Small intestine (tissue), 7 donors: ENCODE measurements around the gene TUBB1. TPM values are rescaled to one million over a fixed set of nuclear protein-coding genes. Genes with fewer than 3 reads are reported as not detected.
A peak's percentile ranks its signal among the peaks of the same experiment; 100 is the strongest.

Experiments
- DNase-seq, 2 donors: peaks; one replicate each; pipeline versions ENCODE4 v3.0.0 to v3.0.0-alpha.2; 2013
- FAIRE-seq: peaks from 2 replicates; lab custom pipeline; 2012; peaks lifted over from hg19 to GRCh38; lab: Jason Lieb, UNC
- H3K27ac ChIP-seq, 3 donors: one replicate each; pipeline ENCODE4 v1.5.1; 2013; ENCODE audit warnings: low read length in 2 of 3, mild to moderate bottlenecking in 2 of 3, control low read depth in 1 of 3, inconsistent platforms in 1 of 3, low read depth in 1 of 3, moderate library complexity in 1 of 3
- H3K27me3 ChIP-seq, 3 donors: one replicate each; pipeline ENCODE4 v1.6.1; 2013; ENCODE audit warnings: low read length in 3 of 3, inconsistent platforms in 1 of 3; ENCODE audit not compliant: control insufficient read depth in 3 of 3, insufficient read depth in 3 of 3
- H3K36me3 ChIP-seq, 3 donors: one replicate each; pipeline ENCODE4 v1.6.1; 2013; ENCODE audit warnings: low read length in 3 of 3, inconsistent platforms in 1 of 3, low read depth in 1 of 3, mild to moderate bottlenecking in 1 of 3, moderate library complexity in 1 of 3; ENCODE audit not compliant: control insufficient read depth in 3 of 3, insufficient read depth in 2 of 3
- H3K4me1 ChIP-seq, 3 donors: one replicate each; pipeline ENCODE4 v1.6.1; 2013; ENCODE audit warnings: low read length in 2 of 3, inconsistent platforms in 1 of 3, low read depth in 1 of 3, mild to moderate bottlenecking in 1 of 3, moderate library complexity in 1 of 3; ENCODE audit not compliant: control insufficient read depth in 3 of 3, insufficient read depth in 2 of 3
- H3K4me3 ChIP-seq, 3 donors: one replicate each; pipeline ENCODE4 v1.5.1; 2013; ENCODE audit warnings: low read length in 3 of 3, control low read depth in 1 of 3, inconsistent platforms in 1 of 3, low read depth in 1 of 3, mild to moderate bottlenecking in 1 of 3, moderate library complexity in 1 of 3
- H3K9me3 ChIP-seq, 2 donors: one replicate each; pipeline ENCODE4 v1.6.1; 2013; ENCODE audit warnings: low read depth in 1 of 2, low read length in 1 of 2; ENCODE audit not compliant: control insufficient read depth in 2 of 2, insufficient read depth in 1 of 2
- WGBS, 3 donors: extraction: QIAGEN DNeasy Blood & Tissue Kit; methylation state at CpG; one replicate each; pipeline ENCODE4 v1.1.7; 2013; 5-methylcytosine and 5-hydroxymethylcytosine counted together
- polyA plus RNA-seq, 4 donors: library from polyadenylated mRNA; stranded (reverse) in 3 of 4; unstranded in 1 of 4; fragments of 200-250 nt in 3 of 4; fragments of 120-200 nt in 1 of 4; gene quantifications; one replicate each; pipeline versions ENCODE4 v1.2.1 to v1.2.3, GENCODE V29; 2013
- donor health status: healthy with polysubstance abuse.
- donor health status: control.
- donor health status: control.
- donor health status: Bipolar disorder and iron deficiency.
- donor health status: healthy.

The TUBB1 gene
- polyA plus RNA-seq, 4 donors, result 0.01 to 0.30 TPM; not detected in 2

DNA sequence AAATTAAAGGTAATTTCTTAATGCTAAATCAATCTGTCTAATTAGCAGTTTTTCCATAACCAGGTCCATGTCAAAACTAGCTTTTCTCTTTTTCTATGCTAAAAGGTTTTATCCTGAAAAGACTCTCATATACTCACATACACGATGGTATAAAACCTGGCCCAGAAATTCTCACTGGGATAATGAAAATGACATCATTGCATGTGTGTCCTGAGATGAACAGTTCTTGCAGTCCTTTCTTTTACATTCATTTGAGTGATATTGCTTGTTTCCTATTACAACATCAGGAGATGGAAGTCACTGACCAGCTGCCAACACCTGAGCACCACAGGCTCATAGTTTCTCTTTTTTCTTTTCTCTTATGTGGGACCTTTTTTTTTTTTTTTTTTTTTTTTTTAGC lies 31.2 kb downstream of the TUBB1 start:
- Histone ChIP-seq H3K9me3 (no peaks in the 10 kb centered on the region), H3K36me3 (no peaks in the 10 kb centered on the region), H3K4me1 (peaks cover 0 to 15% (median 10%) of the 10 kb centered on the region in 3 donors), H3K27me3 (no peaks in the 10 kb centered on the region), H3K27ac (no peak overlapping the region), H3K4me3 (no peak overlapping the region)
- WGBS, 3 donors, result 58 to 85% (median 78%) methylated on average over 1 of the region's 1 CpG
- DNase-seq, result no peak
- FAIRE-seq, result no peak

GRCh38 chr20:59051666-59052185 lies 32.5 kb downstream of the TUBB1 start:
- 76 to 81% (median 78%) methylated on average over 6 of the region's 6 CpGs for WGBS, 3 donors
- no peaks in the 10 kb centered on the region for H3K36me3 ChIP-seq
- no peaks in the 10 kb centered on the region for H3K9me3 ChIP-seq
- no peak overlapping the region for H3K4me3 ChIP-seq
- H3K4me1 ChIP-seq, result peaks cover 0 to 15% (median 4%) of the 10 kb centered on the region in 3 donors
- no peaks in the 10 kb centered on the region for H3K27me3 ChIP-seq
- FAIRE-seq (no peak), DNase-seq (no peak)
- no peak overlapping the region for H3K27ac ChIP-seq

DNA sequence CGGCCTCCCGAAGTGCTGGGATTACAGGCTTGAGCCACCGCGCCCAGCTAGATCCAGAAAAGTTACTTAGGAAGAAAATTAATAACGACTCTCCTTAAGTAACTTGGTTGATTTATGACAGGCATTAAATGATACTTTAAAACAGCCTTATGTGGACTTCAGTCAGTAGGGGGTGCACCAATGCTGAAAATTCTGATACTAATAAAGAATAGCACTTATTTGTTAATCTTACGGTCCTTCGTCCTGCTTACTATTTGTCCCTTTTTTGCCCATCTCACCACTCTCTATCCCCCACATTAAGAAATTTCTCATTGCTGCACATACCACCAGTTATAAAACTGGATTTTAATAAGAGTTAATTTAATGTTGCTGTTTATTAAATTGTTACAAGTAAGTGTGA lies 36.1 kb downstream of the TUBB1 start:
- no peak for FAIRE-seq
- Histone ChIP-seq H3K4me1 (no peaks in the 10 kb centered on the region), H3K36me3 (no peaks in the 10 kb centered on the region), H3K27me3 (no peaks in the 10 kb centered on the region), H3K4me3 (no peak overlapping the region), H3K9me3 (no peaks in the 10 kb centered on the region), H3K27ac (no peak overlapping the region)
- peak in 1 of 2 donors; percentile 43 for DNase-seq
- WGBS, 3 donors, result 9 to 41% (median 28%) methylated on average over 7 of the region's 7 CpGs

- no peaks in the 10 kb centered on the region for H3K4me1 ChIP-seq
- FAIRE-seq (no peak), DNase-seq (no peak)
- WGBS, 3 donors, result 70 to 77% (median 77%) methylated on average over 4 of the region's 4 CpGs
- H3K27me3 ChIP-seq, result no peaks in the 10 kb centered on the region
- no peak overlapping the region for H3K27ac ChIP-seq
- no peak overlapping the region for H3K4me3 ChIP-seq
- H3K36me3 ChIP-seq, result no peaks in the 10 kb centered on the region
- no peaks in the 10 kb centered on the region for H3K9me3 ChIP-seq
Observed at GRCh38 chr20:59062081-59062480, 42.9 kb downstream of the TUBB1 start.

DNA sequence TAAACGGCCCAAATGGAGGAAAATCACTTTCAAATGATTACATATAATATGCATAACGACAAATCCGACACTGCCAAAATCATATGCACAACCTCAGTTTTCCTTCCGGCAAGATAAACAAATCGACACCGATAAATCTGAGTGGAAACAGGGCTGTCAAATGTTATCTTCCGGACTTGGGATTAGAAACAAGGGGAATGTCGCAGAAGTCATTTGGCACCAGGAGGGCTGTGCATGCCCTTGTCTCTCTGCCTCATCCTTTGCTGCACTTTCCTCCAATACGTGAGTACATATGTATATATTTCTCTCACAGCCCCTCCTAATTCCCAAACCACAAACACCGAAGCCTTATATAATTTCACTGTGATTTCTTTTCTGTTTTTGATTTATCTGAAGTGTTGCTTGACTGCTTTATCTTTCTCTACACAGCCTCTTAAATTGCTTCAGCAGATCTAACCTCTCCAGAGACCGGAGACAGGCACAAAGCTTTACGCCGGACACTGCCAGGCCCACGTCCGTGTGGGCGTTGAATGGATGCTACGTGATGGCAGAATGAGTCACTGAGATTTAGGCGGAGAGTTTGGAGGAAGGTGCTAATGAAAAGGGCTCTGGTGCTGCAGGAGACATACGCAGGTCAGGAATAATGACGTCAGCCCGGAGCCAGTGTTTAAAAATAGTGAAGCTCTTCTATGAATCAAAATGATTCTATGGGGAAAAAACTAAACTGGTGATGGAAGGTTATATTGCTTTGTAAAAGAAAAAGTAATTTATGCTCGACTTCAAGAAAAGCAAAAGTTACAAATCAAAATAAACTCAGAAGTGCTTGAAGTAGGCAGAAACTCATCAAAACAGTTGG lies 44.4 kb downstream of the TUBB1 start:
- Histone ChIP-seq H3K4me1 (no peaks in the 10 kb centered on the region), H3K9me3 (no peaks in the 10 kb centered on the region), H3K27ac (no peak overlapping the region), H3K27me3 (no peaks in the 10 kb centered on the region), H3K4me3 (no peak overlapping the region), H3K36me3 (no peaks in the 10 kb centered on the region)
- DNase-seq (no peak), FAIRE-seq (no peak)
- WGBS, 3 donors, result 52 to 56% (median 53%) methylated on average over 22 of the region's 22 CpGs

DNA sequence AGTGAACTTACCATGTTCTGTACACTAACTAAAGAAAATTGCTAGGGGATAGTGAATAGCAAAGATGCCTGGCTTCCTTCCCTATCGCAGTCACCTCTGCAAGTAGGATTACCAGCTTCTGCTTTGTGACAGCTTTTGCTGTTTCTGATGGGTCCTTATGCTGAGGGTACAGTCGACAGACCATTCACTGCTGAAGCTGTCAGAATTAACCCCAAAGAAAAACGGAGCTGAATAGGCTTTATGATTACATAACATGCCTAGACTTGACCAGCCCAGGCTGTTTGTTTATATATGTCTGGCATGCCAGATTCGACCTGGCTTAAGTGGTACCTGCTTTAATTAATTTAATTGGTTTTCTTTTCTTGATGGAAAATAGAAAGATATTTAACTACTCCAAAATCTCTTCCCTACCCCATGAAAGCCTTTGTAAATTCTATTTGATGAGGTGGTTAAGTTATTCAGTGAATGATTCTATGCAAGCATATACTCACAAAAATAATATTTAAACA lies 45.0 kb downstream of the TUBB1 start:
- Histone ChIP-seq H3K36me3 (no peaks in the 10 kb centered on the region), H3K27me3 (no peaks in the 10 kb centered on the region), H3K9me3 (no peaks in the 10 kb centered on the region), H3K4me1 (no peaks in the 10 kb centered on the region), H3K27ac (no peak overlapping the region), H3K4me3 (no peak overlapping the region)
- 52 to 65% (median 63%) methylated on average over 4 of the region's 4 CpGs for WGBS, 3 donors
- no peak for FAIRE-seq
- DNase-seq, result no peak

DNA sequence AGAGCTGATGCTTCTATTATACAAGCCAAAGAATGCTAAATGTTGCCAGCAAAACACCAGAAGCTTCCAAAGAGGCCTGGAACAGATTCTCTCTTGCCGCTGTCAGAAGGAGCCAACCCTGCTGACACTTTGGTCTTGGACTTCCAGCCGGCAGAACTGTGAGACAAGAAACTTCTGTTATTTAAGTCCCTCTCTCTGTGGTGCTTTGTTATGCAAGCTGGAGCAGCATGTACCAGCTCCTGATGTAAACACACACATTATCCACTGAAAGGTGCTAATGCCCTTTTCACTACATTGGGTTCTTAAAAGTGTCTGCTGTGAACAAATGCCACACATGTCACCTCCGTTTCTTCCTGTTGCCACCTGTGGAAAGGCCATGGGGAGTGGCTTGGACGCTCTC lies 49.3 kb downstream of the TUBB1 start:
- Histone ChIP-seq H3K27ac (no peak overlapping the region), H3K4me1 (no peaks in the 10 kb centered on the region), H3K27me3 (peaks cover 0 to 3% (median 2%) of the 10 kb centered on the region in 3 donors), H3K9me3 (no peaks in the 10 kb centered on the region), H3K36me3 (no peaks in the 10 kb centered on the region), H3K4me3 (no peak overlapping the region)
- WGBS, 3 donors, result 76 to 89% (median 87%) methylated on average over 4 of the region's 4 CpGs
- DNase-seq (no peak), FAIRE-seq (no peak)

- 48 to 66% (median 49%) methylated on average over 2 of the region's 2 CpGs for WGBS, 3 donors
- Histone ChIP-seq H3K27me3 (peaks cover 0 to 4% (median 2%) of the 10 kb centered on the region in 3 donors), H3K36me3 (no peaks in the 10 kb centered on the region), H3K4me1 (no peaks in the 10 kb centered on the region), H3K4me3 (no peak overlapping the region), H3K9me3 (no peaks in the 10 kb centered on the region), H3K27ac (no peak overlapping the region)
- FAIRE-seq, result no peak
- no peak for DNase-seq
Observed at GRCh38 chr20:59069026-59069425, 49.8 kb downstream of the TUBB1 start.
